Cardiac muscle cell (in vitro differentiated cells and primary cell): ENCODE data around the gene TTI1. TPM values are rescaled to one million over a fixed set of nuclear protein-coding genes. Genes with fewer than 3 reads are reported as not detected.
"Not testable (repeated sequence)": the region's sequence is repeated elsewhere in the genome, so short reads cannot be mapped to it uniquely, and the experiment has no call there.

Experiments
- DNase-seq, 2 donors: peaks; one replicate each; pipeline versions ENCODE4 v3.0.0 to v3.0.0-alpha.2; 2010 to 2017; ENCODE audit warnings: low read depth in 1 of 2, low spot score in 1 of 2
- H3K27ac ChIP-seq: fragments of 200-600 bp; sonication (generic); 2 replicates; pipeline ENCODE4 v1.5.1; 2016
- H3K27me3 ChIP-seq: fragments of 200-600 bp; sonication (generic); 2 replicates; pipeline ENCODE4 v1.6.0; 2016; ENCODE audit warnings: control low read depth
- H3K36me3 ChIP-seq: fragments of 200-600 bp; sonication (generic); 2 replicates; pipeline ENCODE4 v1.5.1; 2016; ENCODE audit warnings: control low read depth
- H3K4me1 ChIP-seq: fragments of 200-600 bp; sonication (generic); 2 replicates; pipeline ENCODE4 v1.8.1; 2017; ENCODE audit warnings: low read depth, mild to moderate bottlenecking, mixed run types
- H3K4me3 ChIP-seq: fragments of 200-600 bp; sonication (generic); 2 replicates; pipeline ENCODE4 v1.5.1; 2016; ENCODE audit warnings: mild to moderate bottlenecking
- H3K9me3 ChIP-seq: fragments of 200-600 bp; sonication (generic); 2 replicates; pipeline ENCODE4 v1.5.1; 2017; ENCODE audit warnings: low read depth, mild to moderate bottlenecking, control low read depth
- CTCF ChIP-seq: IDR thresholded peaks from 2 replicates; pipeline ENCODE4 v1.5.1; 2012; ENCODE audit warnings: low read depth, mild to moderate bottlenecking, low read length
- polyA plus RNA-seq: library from polyadenylated mRNA; unstranded; fragments of >200 nt; fragmentation: Nextera tagmentation; extraction: Ambion mirVana; gene quantifications from 2 replicates; pipeline ENCODE4 v1.2.1, GENCODE V29; 2016
- total RNA-seq: library from RNA; depleted of rRNA; stranded (reverse); fragments of >200 nt; gene quantifications from 2 replicates; pipeline ENCODE4 v1.2.3, GENCODE V29; 2016

The TTI1 gene
- total and polyA plus RNA-seq, 2 experiments from 2014 or later, result 23.0 to 23.1 TPM

GRCh38 chr20:38011696-38012095 lies 21.6 kb downstream of the TTI1 start:
- Histone ChIP-seq H3K27me3 (no peaks in the 10 kb centered on the region), H3K4me1 (no peaks in the 10 kb centered on the region), H3K27ac (no peak overlapping the region), H3K36me3 (peaks cover 17% of the 10 kb centered on the region), H3K4me3 (no peak overlapping the region), H3K9me3 (no peaks in the 10 kb centered on the region)
- no peak for DNase-seq
- TF ChIP-seq CTCF, result no peak

GRCh38 chr20:38009416-38009815 lies 23.8 kb downstream of the TTI1 start:
- not testable (repeated sequence) for H3K4me3 ChIP-seq, DNase-seq, H3K27me3 ChIP-seq, H3K4me1 ChIP-seq, H3K27ac ChIP-seq, H3K9me3 ChIP-seq
- H3K36me3 ChIP-seq, result peaks cover 17% of the 10 kb centered on the region

- Histone ChIP-seq H3K27me3 (no peaks in the 10 kb centered on the region), H3K36me3 (peaks cover 17% of the 10 kb centered on the region), H3K4me3 (no peak overlapping the region), H3K4me1 (peaks cover 9% of the 10 kb centered on the region), H3K9me3 (no peaks in the 10 kb centered on the region), H3K27ac (no peak overlapping the region)
- no peak for TF ChIP-seq CTCF
- no peak for DNase-seq
These were observed 24.9 kb downstream of the TTI1 start for GRCh38 chr20:38008233-38008944.

- no peak for DNase-seq
- H3K36me3 ChIP-seq, result peaks cover 12% of the 10 kb centered on the region
- no peak for TF ChIP-seq CTCF
- H3K9me3 ChIP-seq, result no peaks in the 10 kb centered on the region
- H3K27me3 ChIP-seq, result no peaks in the 10 kb centered on the region
- H3K4me3 ChIP-seq, result no peak overlapping the region
- no peak overlapping the region for H3K27ac ChIP-seq
- peaks cover 11% of the 10 kb centered on the region for H3K4me1 ChIP-seq
These were observed 25.7 kb downstream of the TTI1 start for GRCh38 chr20:38007526-38007925.

- no peak overlapping the region for H3K27ac ChIP-seq
- no peaks in the 10 kb centered on the region for H3K27me3 ChIP-seq
- H3K36me3 ChIP-seq, result peaks cover 5% of the 10 kb centered on the region
- DNase-seq, result no peak
- H3K4me1 ChIP-seq, result peaks cover 17% of the 10 kb centered on the region
- TF ChIP-seq CTCF, result no peak
- no peak overlapping the region for H3K4me3 ChIP-seq
- H3K9me3 ChIP-seq, result no peaks in the 10 kb centered on the region
These were observed 27.4 kb downstream of the TTI1 start for GRCh38 chr20:38005903-38006302.

GRCh38 chr20:38004416-38004815 lies 28.8 kb downstream of the TTI1 start:
- Histone ChIP-seq H3K4me3 (no peak overlapping the region), H3K36me3 (peaks cover 7% of the 10 kb centered on the region), H3K27ac (no peak overlapping the region), H3K9me3 (no peaks in the 10 kb centered on the region), H3K27me3 (no peaks in the 10 kb centered on the region), H3K4me1 (peaks cover 17% of the 10 kb centered on the region)
- no peak for DNase-seq
- no peak for TF ChIP-seq CTCF
